Activated CD8-positive, alpha-beta memory T cell treated with anti-CD3 and anti-CD28 coated beads, Interleukin-2, amount 50 U/mL, for 1 hour (primary cell): ENCODE results near the gene SYK.

ENCODE experiments used
- DNase-seq: peaks from one replicate; pipeline ENCODE4 v3.0.0-alpha.2; 2020; ENCODE audit errors: extremely low read depth

SYK gene

DNA sequence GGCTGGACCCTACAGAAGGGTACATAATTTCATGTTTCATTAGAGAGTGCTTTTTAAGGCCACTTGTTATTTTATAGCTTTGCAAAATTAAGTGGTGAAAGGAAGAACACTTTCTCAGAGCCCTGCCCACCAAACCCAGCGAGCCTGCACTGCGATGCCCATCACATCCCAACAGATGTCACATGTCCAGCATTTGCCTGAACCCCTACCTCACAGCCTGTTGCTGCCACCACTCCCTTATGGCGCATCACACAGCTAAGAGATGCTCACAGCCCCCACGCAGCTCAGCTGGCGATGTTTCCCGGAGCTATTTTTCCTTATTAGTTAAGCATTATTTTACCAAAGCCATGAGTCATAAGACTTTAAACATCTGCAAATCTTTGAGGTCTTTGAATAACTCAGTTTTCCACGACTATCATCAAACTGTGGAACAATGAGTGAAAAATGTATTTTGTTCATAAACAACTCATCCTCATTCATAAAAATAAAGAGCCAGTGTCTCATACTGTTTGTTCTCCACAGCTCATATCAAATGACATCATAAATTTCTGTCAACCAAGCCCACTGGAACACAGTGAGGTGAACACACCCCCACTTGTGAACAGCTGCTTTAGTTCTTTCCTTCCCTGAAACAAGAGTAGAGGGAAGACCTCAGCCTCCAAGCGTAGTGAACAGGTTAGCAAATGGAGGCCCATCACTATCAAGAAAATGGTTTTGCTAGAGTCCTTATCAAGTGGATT, 104.9 kb downstream of the SYK start:
- DNase-seq = no peak

GRCh38 chr9:90907056-90907445, 105.4 kb downstream of the SYK start:
- DNase-seq = no peak

DNA sequence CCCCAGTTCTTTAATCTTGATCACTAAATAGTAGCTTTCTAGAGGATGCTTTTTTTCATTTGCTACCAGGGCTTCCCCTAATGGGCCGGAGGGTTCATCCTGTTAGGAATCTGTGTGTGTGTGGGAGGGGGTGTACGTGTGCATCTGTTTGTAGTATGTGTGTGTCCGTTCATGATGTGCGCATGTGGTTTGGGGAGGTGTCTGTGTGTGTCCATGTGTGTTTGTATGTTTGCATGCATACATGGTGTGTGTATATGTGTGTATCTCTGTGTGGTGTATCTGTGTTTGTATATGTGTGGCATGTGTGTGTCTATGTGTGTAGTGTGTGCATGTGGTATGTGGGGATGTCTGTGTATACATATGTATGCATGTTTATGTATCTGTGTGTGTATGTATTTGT, 106.2 kb downstream of the SYK start:
- DNase-seq = no peak

DNA sequence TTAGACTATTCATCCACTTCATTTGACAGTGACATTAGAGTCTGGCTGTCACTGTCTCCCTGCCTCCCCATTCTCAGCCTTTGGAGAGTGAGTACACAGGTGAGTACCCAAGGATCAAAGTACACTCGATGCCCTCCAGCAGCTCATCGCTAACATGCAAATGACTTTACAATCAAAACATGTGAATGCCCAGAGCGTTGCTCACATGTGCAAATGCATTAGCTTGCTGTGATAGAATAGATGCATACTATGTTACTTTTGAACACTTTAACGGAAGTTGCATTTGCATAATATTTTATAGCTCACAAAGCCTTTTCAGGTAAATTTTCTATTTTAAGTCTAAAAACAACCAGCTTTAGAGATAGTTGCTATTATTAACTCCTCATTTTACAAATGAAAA, 107.6 kb downstream of the SYK start:
- no peak for DNase-seq

GRCh38 chr9:90909747-90910283, 108.2 kb downstream of the SYK start:
- no peak for DNase-seq

DNA sequence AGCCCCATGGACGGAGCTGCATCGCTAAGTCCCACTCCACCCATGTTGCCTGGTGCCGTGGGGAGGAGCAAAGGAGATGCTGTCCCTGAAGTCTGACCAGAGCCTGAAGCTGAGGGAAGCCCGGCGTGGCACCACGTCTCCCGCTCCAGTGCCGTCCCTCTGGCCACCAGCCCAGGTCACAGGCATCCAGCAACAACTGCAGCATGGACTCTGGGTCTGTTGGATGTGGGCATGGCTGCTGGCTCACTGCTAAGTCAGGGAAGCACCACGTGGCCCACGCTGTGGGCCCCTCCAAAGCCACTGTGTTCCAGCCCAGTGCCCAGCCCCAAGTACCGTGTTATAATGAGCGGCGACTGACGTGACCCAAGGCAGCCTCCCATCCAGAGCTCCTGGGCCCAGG, 112.6 kb downstream of the SYK start:
- DNase-seq = no peak

- DNase-seq = peak; percentile 38
These were observed 113.4 kb downstream of the SYK start for GRCh38 chr9:90914868-90915483.

DNA sequence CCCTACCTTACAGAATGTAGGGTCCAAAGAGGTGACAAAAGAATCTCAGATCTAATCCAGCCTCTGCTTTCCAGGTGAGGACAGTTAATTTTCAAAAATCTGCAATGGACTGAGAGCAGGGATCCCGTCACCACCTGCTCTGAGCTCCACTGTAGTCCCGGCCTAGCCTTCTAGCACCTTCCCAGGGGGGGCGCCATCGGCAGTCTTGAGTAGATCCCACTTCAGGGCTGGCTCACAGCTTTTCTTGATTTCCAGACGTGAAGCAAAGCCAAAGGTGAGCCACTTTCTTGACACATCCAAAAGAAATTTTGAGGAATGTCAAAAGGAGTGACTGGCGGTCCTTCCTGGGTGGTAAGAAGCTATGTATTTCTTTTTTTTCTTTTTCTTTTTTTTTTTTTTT, 114.1 kb downstream of the SYK start:
- no peak for DNase-seq

DNA sequence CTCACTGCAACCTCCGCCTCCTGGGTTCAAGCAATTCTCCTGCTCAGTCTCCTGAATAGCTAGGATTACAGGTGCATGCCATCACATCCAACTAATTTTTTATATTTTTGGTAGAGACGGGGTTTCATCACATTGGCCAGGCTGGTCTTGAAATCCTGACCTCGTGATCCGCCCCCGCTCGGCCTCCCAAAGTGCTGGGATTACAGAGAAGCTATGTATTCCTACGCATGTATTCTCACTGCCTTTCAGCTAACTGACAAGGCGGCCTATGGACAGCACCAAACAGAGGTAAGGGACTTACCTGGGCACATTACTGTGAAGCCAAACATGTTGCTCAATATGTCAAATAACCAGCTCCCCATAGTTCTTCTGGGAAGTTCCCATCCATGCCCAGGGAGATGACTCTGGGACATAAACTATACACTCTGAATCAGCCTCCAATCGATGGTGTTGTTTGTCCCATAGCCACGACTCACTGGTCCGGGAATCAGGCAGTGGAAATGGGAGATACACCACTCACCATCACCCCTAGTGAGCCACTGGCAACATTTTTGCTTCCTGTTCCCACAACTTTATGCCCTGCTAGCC, 114.6 kb downstream of the SYK start:
- no peak for DNase-seq

- DNase-seq = no peak
These were observed 118.3 kb downstream of the SYK start for GRCh38 chr9:90919883-90920282.

DNA sequence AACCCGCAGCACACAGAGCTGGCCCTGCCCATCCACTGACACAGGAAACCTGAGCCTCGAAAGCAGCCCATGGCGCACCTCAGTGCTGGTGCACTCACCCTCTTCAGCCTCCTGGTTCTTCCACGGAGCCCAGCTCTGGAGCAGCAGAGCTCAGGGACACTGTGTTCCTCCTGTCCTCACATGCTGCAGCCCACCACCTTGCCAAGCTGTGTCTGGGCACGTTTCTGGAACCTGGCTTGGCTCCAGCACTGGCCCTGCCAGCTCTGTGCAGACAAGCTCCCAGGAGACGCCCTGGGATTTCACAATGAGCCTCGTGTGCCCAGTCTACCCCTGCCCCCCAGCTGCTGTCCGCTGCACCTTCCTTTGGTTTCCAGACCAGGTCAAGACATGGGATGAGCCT, 119.5 kb downstream of the SYK start:
- no peak for DNase-seq

- DNase-seq = no peak
These were observed 120.3 kb downstream of the SYK start for GRCh38 chr9:90921969-90922368.

- no peak for DNase-seq
These were observed 124.1 kb downstream of the SYK start for GRCh38 chr9:90925581-90926257.

DNA sequence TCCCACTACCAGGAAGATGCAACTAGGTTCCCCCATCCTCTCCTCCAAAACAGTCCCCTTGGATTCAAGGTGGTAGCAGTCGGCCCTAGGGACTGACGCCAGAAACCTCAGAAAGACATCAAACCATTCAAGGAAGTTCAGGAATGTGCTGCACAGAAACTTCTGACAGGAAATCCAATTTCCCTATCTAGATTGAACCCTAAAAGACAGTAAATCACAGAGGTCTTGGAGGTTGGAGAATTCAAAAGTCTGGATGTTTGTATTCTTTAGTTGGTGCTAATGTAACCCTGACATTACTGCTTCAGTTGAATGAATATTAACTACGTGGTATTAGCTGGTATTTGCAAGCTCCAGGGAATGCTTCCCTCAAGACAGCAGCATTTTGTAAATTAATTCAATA, 125.3 kb downstream of the SYK start:
- no peak for DNase-seq

DNA sequence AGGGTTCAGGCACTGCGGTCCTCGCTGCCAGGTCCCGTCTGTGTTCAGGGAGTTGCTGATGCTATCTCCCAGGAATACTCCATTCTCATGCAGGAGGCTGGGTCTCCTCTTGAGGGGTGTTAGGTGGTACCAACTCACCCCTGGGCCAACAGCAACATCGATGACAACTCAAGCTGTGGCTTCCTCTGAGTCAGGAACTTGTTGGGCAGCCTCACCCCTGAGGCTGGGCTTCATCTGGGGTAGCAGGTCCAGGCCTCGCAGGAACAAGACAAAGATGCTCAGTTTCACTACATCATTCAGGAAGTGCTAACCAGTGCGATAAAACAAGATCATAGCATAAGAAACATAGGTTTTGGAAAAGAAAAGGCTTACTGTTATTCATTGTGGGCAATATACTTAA, 125.9 kb downstream of the SYK start:
- DNase-seq = no peak

DNA sequence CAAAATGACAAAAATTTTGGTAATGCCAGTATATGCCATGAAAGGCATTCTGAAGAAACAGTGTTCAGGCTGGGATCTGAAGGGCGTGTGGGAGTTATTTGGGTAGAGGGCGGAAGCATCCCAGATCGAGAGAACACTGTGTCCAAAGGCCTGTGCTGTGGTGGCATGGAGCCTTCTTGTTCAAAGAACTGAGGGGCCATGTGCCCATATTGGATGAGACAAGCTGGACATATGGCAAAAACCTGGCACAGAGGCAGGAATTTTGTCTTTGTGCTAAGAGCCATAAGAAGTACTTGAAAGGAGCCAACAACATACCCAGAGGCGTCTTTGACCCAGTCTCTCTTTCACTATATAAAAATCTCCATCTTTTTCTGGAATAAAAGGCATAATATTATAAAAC, 128.0 kb downstream of the SYK start:
- DNase-seq = no peak

- no peak for DNase-seq
These were observed 131.8 kb downstream of the SYK start for GRCh38 chr9:90933468-90933867.

DNA sequence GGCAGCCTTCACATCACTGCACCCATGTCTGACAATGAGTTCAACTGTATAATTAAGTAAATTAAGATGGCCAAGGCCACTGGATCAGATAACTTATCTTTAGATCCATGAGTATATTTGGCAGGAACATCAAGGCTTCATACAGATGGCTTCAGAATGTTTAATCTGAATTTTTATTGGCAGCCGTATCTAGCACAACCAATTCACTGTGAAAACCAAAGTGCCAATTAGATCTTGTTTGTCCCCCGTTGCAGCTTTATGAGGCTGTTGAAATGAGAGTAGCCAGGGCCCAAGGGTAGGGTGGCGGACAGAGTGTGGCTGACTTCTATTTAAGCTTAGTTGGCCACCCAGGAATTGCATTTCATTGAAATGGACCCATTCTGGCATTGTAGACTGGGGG, 137.7 kb downstream of the SYK start:
- no peak for DNase-seq

- no peak for DNase-seq
These were observed 138.7 kb downstream of the SYK start for GRCh38 chr9:90940280-90940679.

GRCh38 chr9:90941661-90942060, 140.0 kb downstream of the SYK start:
- no peak for DNase-seq

DNA sequence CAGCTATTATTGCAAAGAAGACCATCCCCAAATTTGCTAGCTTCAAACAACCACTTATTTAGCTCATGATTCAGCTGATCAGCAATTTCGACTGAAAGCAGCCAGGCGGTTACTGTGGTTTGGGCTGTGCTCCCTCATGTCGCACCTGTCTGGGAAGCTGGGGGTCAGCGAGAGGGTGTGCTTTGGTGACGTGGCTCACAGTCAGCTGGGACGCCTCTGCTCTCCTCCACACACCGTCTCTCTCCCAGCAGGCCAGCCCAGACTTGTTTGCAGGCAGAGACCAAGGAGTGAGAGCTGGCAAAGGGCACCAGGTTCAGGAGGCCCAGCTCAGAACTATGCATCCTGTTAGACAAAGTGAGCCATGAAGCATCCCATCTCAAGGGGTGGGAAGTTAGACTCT, 140.9 kb downstream of the SYK start:
- DNase-seq = no peak

- DNase-seq = no peak
These were observed 141.7 kb downstream of the SYK start for GRCh38 chr9:90943341-90943740.

- no peak for DNase-seq
These were observed 143.7 kb downstream of the SYK start for GRCh38 chr9:90945336-90945735.
